Liver (tissue), 9 donors: ENCODE measurements around the gene FOXS1. TPM values are rescaled to one million over a fixed set of nuclear protein-coding genes. Genes with fewer than 3 reads are reported as not detected.

Experiments used
- DNase-seq: peaks from one replicate; pipeline ENCODE4 v3.0.0-alpha.2; 2017; ENCODE audit warnings: low spot score
- H3K27ac ChIP-seq, 2 donors: one replicate each; pipeline ENCODE4 v1.7.0; 2013; ENCODE audit warnings: inconsistent platforms in 2 of 2, low read length in 2 of 2, control low read depth in 1 of 2, low read depth in 1 of 2, mild to moderate bottlenecking in 1 of 2
- H3K27me3 ChIP-seq, 4 donors: one replicate each; pipeline versions ENCODE4 v1.6.1 to v1.7.0; 2013; ENCODE audit warnings: low read length in 3 of 4, inconsistent platforms in 1 of 4, mild to moderate bottlenecking in 1 of 4, moderate library complexity in 1 of 4; ENCODE audit not compliant: control insufficient read depth in 4 of 4, insufficient read depth in 4 of 4
- H3K36me3 ChIP-seq, 4 donors: one replicate each; pipeline versions ENCODE4 v1.6.1 to v1.7.0; 2013; ENCODE audit warnings: low read length in 3 of 4, mild to moderate bottlenecking in 3 of 4, low read depth in 1 of 4, moderate library complexity in 1 of 4; ENCODE audit not compliant: control insufficient read depth in 4 of 4, insufficient read depth in 3 of 4
- H3K4me1 ChIP-seq, 4 donors: one replicate each; pipeline versions ENCODE4 v1.6.1 to v1.7.0; 2013; ENCODE audit warnings: low read length in 3 of 4, mild to moderate bottlenecking in 3 of 4, moderate library complexity in 1 of 4; ENCODE audit not compliant: control insufficient read depth in 4 of 4, insufficient read depth in 4 of 4
- H3K4me3 ChIP-seq, 3 donors: one replicate each; pipeline versions ENCODE4 v1.6.1 to v1.7.0; 2013; ENCODE audit warnings: low read length in 3 of 3, control low read depth in 1 of 3, low read depth in 1 of 3, mild to moderate bottlenecking in 1 of 3
- H3K9ac ChIP-seq, 2 donors: one replicate each; pipeline ENCODE4 v1.7.0; 2013; ENCODE audit warnings: low read length in 2 of 2, mild to moderate bottlenecking in 2 of 2, moderate library complexity in 2 of 2, control low read depth in 1 of 2, low read depth in 1 of 2
- H3K9me3 ChIP-seq, 4 donors: one replicate each; pipeline versions ENCODE4 v1.6.1 to v1.7.0; 2013; ENCODE audit warnings: low read length in 3 of 4; ENCODE audit not compliant: control insufficient read depth in 4 of 4
- CTCF ChIP-seq: fragments of 150-350 bp; IDR thresholded peaks from 2 replicates; pipeline ENCODE4 v1.5.1; 2017; ENCODE audit warnings: improper control_type of control experiment, low read depth, low read length; ENCODE audit not compliant: missing input control
- EGR1 ChIP-seq, 2 donors: IDR thresholded peaks; 2 replicates each; pipeline ENCODE4 v1.6.1; 2016 to 2018; ENCODE audit warnings: antibody characterized with exemption in 2 of 2, low read depth in 2 of 2
- FOXA1 ChIP-seq: IDR thresholded peaks from 2 replicates; pipeline ENCODE4 v1.6.1; 2016; ENCODE audit warnings: antibody characterized with exemption
- HNF4A ChIP-seq, 2 donors: conservative IDR thresholded peaks; 2 replicates each; pipeline ENCODE4 v1.6.1; 2016; ENCODE audit warnings: antibody characterized with exemption in 2 of 2, mild to moderate bottlenecking in 2 of 2
- JUND ChIP-seq, 2 donors: IDR thresholded peaks; 2 replicates each; pipeline ENCODE4 v1.6.1; 2016; ENCODE audit warnings: antibody characterized with exemption in 2 of 2
- MAX ChIP-seq: IDR thresholded peaks from 2 replicates; pipeline ENCODE4 v1.6.1; 2016; ENCODE audit warnings: antibody characterized with exemption
- NR2F2 ChIP-seq: IDR thresholded peaks from 2 replicates; pipeline ENCODE4 v1.6.1; 2016; ENCODE audit warnings: antibody characterized with exemption
- RXRA ChIP-seq, 2 donors: IDR thresholded peaks; 2 replicates each; pipeline ENCODE4 v1.6.1; 2017 to 2018; ENCODE audit warnings: antibody characterized with exemption in 2 of 2, mild to moderate bottlenecking in 1 of 2
- SP1 ChIP-seq: IDR thresholded peaks from 2 replicates; pipeline ENCODE4 v1.6.1; 2018; ENCODE audit warnings: antibody characterized with exemption, mild to moderate bottlenecking
- WGBS: extraction: QIAGEN DNeasy Blood & Tissue Kit; methylation state at CpG from one replicate; pipeline ENCODE4 v1.1.7; 2013; 5-methylcytosine and 5-hydroxymethylcytosine counted together
- polyA plus RNA-seq, 2 donors: library from polyadenylated mRNA; stranded (reverse) in 1 of 2; unstranded in 1 of 2; fragments of 200-250 nt in 1 of 2; fragments of >200 nt in 1 of 2; fragmentation: Nextera tagmentation in 1 of 2; extraction: Ambion mirVana in 1 of 2; gene quantifications; one replicate each; pipeline versions ENCODE4 v1.2.1 to v1.2.3, GENCODE V29; 2013 to 2015
- total RNA-seq, 2 donors: library from RNA; depleted of rRNA; stranded (reverse); fragments of >200 nt; gene quantifications; one replicate each; pipeline ENCODE4 v1.2.3, GENCODE V29; 2014
- TF ChIP-seq, protein P1 (sequence below): IDR thresholded peaks from 2 replicates; pipeline ENCODE4 v1.6.1; 2016; ENCODE audit warnings: antibody characterized with exemption
- TF ChIP-seq, protein P2 (sequence below): IDR thresholded peaks from 2 replicates; pipeline ENCODE4 v1.6.1; 2016; ENCODE audit warnings: antibody characterized with exemption, mild to moderate bottlenecking
- donor health status: healthy.
- donor health status: healthy.
- donor health status: healthy.
- donor health status: healthy.
- donor health status: healthy.

FOXS1 gene
- total and polyA plus RNA-seq, 4 donors, result 0.21 to 0.51 (median 0.28) TPM

- DNase-seq, result no peak
- WGBS, result 64% methylated on average over 3 of the region's 3 CpGs
- Histone ChIP-seq H3K27me3 (peaks cover 0 to 3% (median 0%) of the 10 kb centered on the region in 4 donors), H3K9me3 (no peaks in the 10 kb centered on the region), H3K9ac (no peak overlapping the region), H3K4me3 (no peak overlapping the region), H3K36me3 (no peaks in the 10 kb centered on the region), H3K4me1 (no peaks in the 10 kb centered on the region), H3K27ac (no peak overlapping the region)
- TF ChIP-seq CTCF (no peak), NR2F2 (no peak), SP1 (no peak)
- TF ChIP-seq, protein P1, sequence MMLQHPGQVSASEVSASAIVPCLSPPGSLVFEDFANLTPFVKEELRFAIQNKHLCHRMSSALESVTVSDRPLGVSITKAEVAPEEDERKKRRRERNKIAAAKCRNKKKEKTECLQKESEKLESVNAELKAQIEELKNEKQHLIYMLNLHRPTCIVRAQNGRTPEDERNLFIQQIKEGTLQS, result no peak
Observed at GRCh38 chr20:31837896-31838397, 7.5 kb downstream of the FOXS1 start.

DNA sequence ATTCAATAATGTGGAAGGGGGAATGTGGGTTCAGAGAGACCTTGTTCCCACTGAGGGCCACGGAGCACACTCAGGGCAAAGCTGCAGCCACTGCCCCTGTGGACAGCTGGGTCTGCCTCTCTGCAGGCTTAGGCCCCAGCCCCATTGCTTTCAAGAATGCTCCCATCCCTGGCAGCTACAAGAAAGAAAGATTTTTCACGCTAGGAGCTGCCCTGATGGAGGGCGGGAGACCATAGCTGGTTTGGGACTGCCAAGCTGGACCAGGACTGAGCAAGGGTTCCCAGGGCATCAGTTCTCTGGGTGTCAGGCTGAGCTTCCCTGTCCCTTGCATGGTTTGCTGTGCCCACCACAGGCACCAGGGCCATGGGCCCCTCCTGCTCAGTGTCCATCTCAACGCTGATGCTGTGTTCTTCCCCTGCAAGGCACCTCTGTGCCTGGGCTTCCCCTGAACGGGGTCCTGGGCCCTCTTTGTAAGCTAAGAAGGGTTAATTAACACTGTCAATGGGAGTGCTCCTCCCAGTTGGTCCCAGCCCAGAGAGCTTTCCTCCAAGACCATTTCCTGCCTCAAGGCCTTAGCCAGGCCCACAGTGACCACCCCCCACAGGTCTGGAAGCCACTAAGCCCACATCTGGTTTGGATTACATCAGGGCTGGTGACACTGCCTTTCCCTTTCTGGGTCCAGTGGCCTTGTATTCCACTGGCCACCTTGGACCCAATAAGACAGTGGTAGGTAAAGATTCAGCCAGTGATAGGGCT lies 8.4 kb downstream of the FOXS1 start:
- H3K27me3 ChIP-seq, result peaks cover 0 to 3% (median 0%) of the 10 kb centered on the region in 4 donors
- no peak overlapping the region for H3K27ac ChIP-seq
- no peak for TF ChIP-seq JUND (IDR thresholded peaks at IDR 0.05)
- TF ChIP-seq NR2F2, result no peak
- no peak for TF ChIP-seq FOXA1
- TF ChIP-seq RXRA (IDR thresholded peaks at IDR 0.05), result no peak
- TF ChIP-seq EGR1 (IDR thresholded peaks at IDR 0.05; ENCODE audit: low read depth in 2 of 2), result no peak
- TF ChIP-seq, protein P2, sequence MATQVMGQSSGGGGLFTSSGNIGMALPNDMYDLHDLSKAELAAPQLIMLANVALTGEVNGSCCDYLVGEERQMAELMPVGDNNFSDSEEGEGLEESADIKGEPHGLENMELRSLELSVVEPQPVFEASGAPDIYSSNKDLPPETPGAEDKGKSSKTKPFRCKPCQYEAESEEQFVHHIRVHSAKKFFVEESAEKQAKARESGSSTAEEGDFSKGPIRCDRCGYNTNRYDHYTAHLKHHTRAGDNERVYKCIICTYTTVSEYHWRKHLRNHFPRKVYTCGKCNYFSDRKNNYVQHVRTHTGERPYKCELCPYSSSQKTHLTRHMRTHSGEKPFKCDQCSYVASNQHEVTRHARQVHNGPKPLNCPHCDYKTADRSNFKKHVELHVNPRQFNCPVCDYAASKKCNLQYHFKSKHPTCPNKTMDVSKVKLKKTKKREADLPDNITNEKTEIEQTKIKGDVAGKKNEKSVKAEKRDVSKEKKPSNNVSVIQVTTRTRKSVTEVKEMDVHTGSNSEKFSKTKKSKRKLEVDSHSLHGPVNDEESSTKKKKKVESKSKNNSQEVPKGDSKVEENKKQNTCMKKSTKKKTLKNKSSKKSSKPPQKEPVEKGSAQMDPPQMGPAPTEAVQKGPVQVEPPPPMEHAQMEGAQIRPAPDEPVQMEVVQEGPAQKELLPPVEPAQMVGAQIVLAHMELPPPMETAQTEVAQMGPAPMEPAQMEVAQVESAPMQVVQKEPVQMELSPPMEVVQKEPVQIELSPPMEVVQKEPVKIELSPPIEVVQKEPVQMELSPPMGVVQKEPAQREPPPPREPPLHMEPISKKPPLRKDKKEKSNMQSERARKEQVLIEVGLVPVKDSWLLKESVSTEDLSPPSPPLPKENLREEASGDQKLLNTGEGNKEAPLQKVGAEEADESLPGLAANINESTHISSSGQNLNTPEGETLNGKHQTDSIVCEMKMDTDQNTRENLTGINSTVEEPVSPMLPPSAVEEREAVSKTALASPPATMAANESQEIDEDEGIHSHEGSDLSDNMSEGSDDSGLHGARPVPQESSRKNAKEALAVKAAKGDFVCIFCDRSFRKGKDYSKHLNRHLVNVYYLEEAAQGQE, result no peak
- no peak for TF ChIP-seq MAX
- no peak for TF ChIP-seq SP1
- TF ChIP-seq HNF4A (conservative IDR thresholded peaks at IDR 0.05), result no peak
- TF ChIP-seq, protein P1, result no peak
- TF ChIP-seq CTCF, result no peak
- no peaks in the 10 kb centered on the region for H3K4me1 ChIP-seq
- H3K9me3 ChIP-seq, result no peaks in the 10 kb centered on the region
- H3K4me3 ChIP-seq, result no peak overlapping the region
- H3K9ac ChIP-seq, result no peak overlapping the region
- no peaks in the 10 kb centered on the region for H3K36me3 ChIP-seq
- WGBS, result 77% methylated on average over 5 of the region's 5 CpGs
- no peak for DNase-seq
